Measurements from ENCODE around the gene GPATCH4. TPM values are rescaled to one million over a fixed set of nuclear protein-coding genes. Genes with fewer than 3 reads are reported as not detected.
A peak's percentile ranks its signal among the peaks of the same experiment; 100 is the strongest.

Gene GPATCH4
- total RNA-seq, 1 experiment from 2014 or later = 71.7 TPM

DNA sequence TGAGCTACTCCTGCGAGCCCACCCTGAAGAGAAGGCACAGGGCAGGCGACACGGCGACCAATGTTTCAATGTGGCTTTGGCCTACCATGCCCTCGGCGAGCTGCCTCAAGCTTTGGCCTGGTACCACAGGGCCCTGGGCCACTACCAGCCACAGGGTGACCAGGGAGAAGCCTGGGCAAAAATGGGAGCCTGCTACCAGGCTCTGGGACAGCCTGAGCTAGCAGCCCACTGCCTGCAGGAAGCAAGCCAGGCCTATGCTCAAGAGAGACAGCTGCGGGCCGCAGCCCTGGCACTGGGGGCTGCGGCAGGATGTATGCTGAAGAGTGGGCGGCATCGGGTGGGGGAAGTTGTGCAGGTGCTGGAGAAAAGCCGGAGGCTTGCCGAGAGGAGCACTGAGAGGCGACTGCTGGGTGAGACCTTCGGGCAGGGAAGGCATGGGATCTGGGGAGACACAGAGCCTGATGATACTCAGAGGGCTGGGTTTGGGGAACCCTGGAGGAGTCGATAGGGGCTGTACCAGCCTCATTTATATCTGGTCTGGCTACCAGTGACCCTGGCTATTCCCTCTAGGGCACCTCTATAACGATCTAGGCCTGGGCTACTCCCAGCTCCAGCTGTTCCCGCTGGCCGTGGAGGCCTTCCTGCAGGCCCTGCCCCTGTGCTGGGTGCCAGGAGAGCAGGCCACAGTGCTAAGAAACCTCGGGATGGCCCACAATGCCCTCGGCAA is 19.5 kb downstream of the GPATCH4 start:
- H3K4me2 ChIP-seq (ENCODE audit: insufficient read depth, insufficient read length, low read length) = no peak overlapping the region
- no peak overlapping the region for H4K5ac ChIP-seq (ENCODE audit: insufficient read length, low read depth, low read length)
- Mint-ChIP-seq H3K27ac (peak overlapping the region in 1 of 3 experiments; percentile 16; a peak in 1 of 7 replicates), H3K9me3 (no peaks in the 10 kb centered on the region), H3K4me1 (peaks cover 19% of the 10 kb centered on the region in 2 experiments), H3K4me3 (no peak overlapping the region), H3K27me3 (ENCODE audit: low read depth) (0 out of 2 replicates have a peak, but pooled peaks cover 2% of the 10 kb centered on the region), H3K36me3 (ENCODE audit: insufficient read depth in 1 of 3, low read depth in 3 of 3) (no peaks in the 10 kb centered on the region)
- H4K20me1 ChIP-seq (ENCODE audit: control insufficient read depth, insufficient read depth, insufficient read length) = no peaks in the 10 kb centered on the region
- H3K9me3 ChIP-seq (ENCODE audit: control insufficient read depth, low read depth, low read length) = no peaks in the 10 kb centered on the region
- no peak overlapping the region for H3K14ac ChIP-seq (ENCODE audit: insufficient read depth, low read length)
- no peak for TF ChIP-seq CTCF (conservative IDR thresholded peaks at IDR 0.05)
- no peak overlapping the region for H2BK15ac ChIP-seq (ENCODE audit: low read depth, low read length)
- no peak overlapping the region for H3K56ac ChIP-seq (ENCODE audit: insufficient read length, low read depth, low read length)
- no peak overlapping the region for H2BK20ac ChIP-seq (ENCODE audit: low read depth, low read length, poor library complexity, severe bottlenecking)
- H3K23ac ChIP-seq (ENCODE audit: insufficient read length, low read depth, low read length) = no peak overlapping the region
- no peak overlapping the region for H3T11ph ChIP-seq (ENCODE audit: low read length)
- no peak overlapping the region for H2BK12ac ChIP-seq (ENCODE audit: insufficient read length, low read depth, low read length)
- DNase-seq = no peak
- no peak overlapping the region for H3K4ac ChIP-seq (ENCODE audit: low read depth, low read length)
- H4K8ac ChIP-seq (replicated peaks; ENCODE audit: insufficient read length, low read depth, low read length) = no peak overlapping the region
- H2AK5ac ChIP-seq (ENCODE audit: insufficient read length, low read length) = no peak overlapping the region
- H2AFZ ChIP-seq (ENCODE audit: low read length) = no peak overlapping the region
- no peak overlapping the region for H3K18ac ChIP-seq (ENCODE audit: insufficient read length, low read depth, low read length)
- no peaks in the 10 kb centered on the region; the same call in 1 of the 2 replicates for H3K4me1 ChIP-seq (ENCODE audit: insufficient read depth, low read length)
- no peaks in the 10 kb centered on the region for H3K79me1 ChIP-seq (ENCODE audit: insufficient read depth, low read depth, low read length, poor library complexity, severe bottlenecking)
- no peaks in the 10 kb centered on the region for H3K79me2 ChIP-seq (ENCODE audit: insufficient read depth, low read length)
- no peak overlapping the region for H4K91ac ChIP-seq (ENCODE audit: insufficient read length, low read depth, low read length)
- no peaks in the 10 kb centered on the region for H3K23me2 ChIP-seq (ENCODE audit: insufficient read length, low read depth, low read length, poor library complexity, severe bottlenecking)
- H2BK120ac ChIP-seq (ENCODE audit: low read depth, low read length, poor library complexity, severe bottlenecking) = no peak overlapping the region
- H3K27me3 ChIP-seq (ENCODE audit: insufficient read depth, low read length) = no peaks in the 10 kb centered on the region; the same call in 1 of the 2 replicates
- WGBS (ENCODE audit: extremely low coverage, insufficient read length, low lambda C conversion rate) = no CpG with 5 or more reads among the region's 21 CpGs
- no peak overlapping the region for H3K27ac ChIP-seq (ENCODE audit: insufficient read length, low read depth, low read length)
- no peak overlapping the region for H3K9ac ChIP-seq (ENCODE audit: extremely low read depth, insufficient read length, low read length)
- H2BK5ac ChIP-seq (ENCODE audit: insufficient read length, low read length) = no peak overlapping the region
